Measurements from ENCODE around the gene MDM2. TPM values are rescaled to one million over a fixed set of nuclear protein-coding genes. Genes with fewer than 3 reads are reported as not detected.

The MDM2 gene
- total and polyA plus RNA-seq, 2 of the 8 experiments (the other 6 are each of a cell fraction or from before 2014, with no cell fraction given) = 15.1 to 115 TPM

GRCh38 chr12:68893201-68893600, 85.2 kb downstream of the MDM2 start:
- no peak overlapping the region for H2BK12ac ChIP-seq (ENCODE audit: low read depth, low read length)
- no peak overlapping the region for H4K91ac ChIP-seq (replicated peaks; ENCODE audit: insufficient read length, low read length)
- CTCF ChIA-PET (ENCODE audit: partially characterized antibody) = interaction anchor here (1.5 kb wide), 1 partner anchor 178 kb away, joined by 4 read pairs; no protein-coding TSS in a partner anchor
- no peak overlapping the region for H3K14ac ChIP-seq (ENCODE audit: insufficient read length)
- no peak overlapping the region for H2BK5ac ChIP-seq (ENCODE audit: low read depth, low read length)
- no peak overlapping the region for H4K8ac ChIP-seq (ENCODE audit: extremely low read depth, insufficient read depth, low read length)
- POLR2A ChIA-PET (ENCODE audit: partially characterized antibody) = no interaction called here
- no peaks in the 10 kb centered on the region for H3K27me3 ChIP-seq (replicated peaks in 1 of 4; ENCODE audit: control insufficient read depth in 3 of 4, extremely low read depth in 1 of 4, insufficient read depth in 3 of 4, low read length in 3 of 4)
- H3K4me3 ChIP-seq (ENCODE audit: extremely low read depth in 1 of 4, insufficient read depth in 2 of 4, low read depth in 3 of 4, low read length in 4 of 4) = no peak overlapping the region
- WGBS, 2 experiments (ENCODE audit: extremely low coverage in 1 of 2, insufficient coverage in 1 of 2, insufficient read length in 1 of 2, insufficient replicate concordance in 2 of 2, low coverage in 1 of 2, low lambda C conversion rate in 2 of 2, missing lambda C conversion rate in 1 of 2) = 93% methylated on average over 2 of the region's 2 CpGs; no CpG with 5 or more reads in 1 of the 2 experiments
- no peak overlapping the region for H2BK20ac ChIP-seq (ENCODE audit: low read length)
- H2AFZ ChIP-seq (ENCODE audit: low read length) = no peak overlapping the region
- H3K4me2 ChIP-seq (ENCODE audit: insufficient read depth in 1 of 2, low read depth in 2 of 2, low read length in 2 of 2) = no peak overlapping the region
- H2BK120ac ChIP-seq (replicated peaks; ENCODE audit: low read depth, low read length) = no peak overlapping the region
- no peaks in the 10 kb centered on the region for H3K36me3 ChIP-seq (ENCODE audit: control insufficient read depth in 2 of 4, insufficient read depth in 4 of 4, low read length in 3 of 4)
- H3K9me3 ChIP-seq (ENCODE audit: insufficient read depth in 2 of 2, low read depth in 1 of 2, low read length in 1 of 2) = no peaks in the 10 kb centered on the region
- H3K79me2 ChIP-seq (ENCODE audit: control insufficient read depth in 1 of 2, insufficient read depth in 2 of 2, low read length in 2 of 2) = no peaks in the 10 kb centered on the region
- no peaks in the 10 kb centered on the region for H3K4me1 ChIP-seq (replicated peaks in 1 of 4; ENCODE audit: control insufficient read depth in 3 of 4, insufficient read depth in 4 of 4, low read length in 3 of 4)
- no peaks in the 10 kb centered on the region for H3K79me1 ChIP-seq (ENCODE audit: low read depth, low read length)
- H3K23ac ChIP-seq (ENCODE audit: insufficient read length) = no peak overlapping the region
- DNase-seq (ENCODE audit: low read depth in 1 of 2, low spot score in 2 of 2) (no peak), FAIRE-seq (no peak)
- H3K23me2 ChIP-seq (ENCODE audit: low read depth, low read length) = no peaks in the 10 kb centered on the region
- H4K20me1 ChIP-seq (replicated peaks in 1 of 2; ENCODE audit: control insufficient read depth in 1 of 2, insufficient read depth in 2 of 2, low read length in 2 of 2) = no peaks in the 10 kb centered on the region
- peak overlapping the region; percentile 41; the same call in 1 of the 2 replicates for H3K27ac ChIP-seq (ENCODE audit: low read depth, low read length)
- H4K5ac ChIP-seq (ENCODE audit: insufficient read length, low read depth, low read length) = no peak overlapping the region
- no peak overlapping the region for H3K56ac ChIP-seq (replicated peaks; ENCODE audit: insufficient read length, low read depth, low read length)
- H2AK5ac ChIP-seq (ENCODE audit: low read depth, low read length) = no peak overlapping the region
- H3K9ac ChIP-seq (replicated peaks in 1 of 4; ENCODE audit: extremely low read depth in 1 of 4, low read depth in 3 of 4, low read length in 3 of 4) = no peak overlapping the region
- H2BK15ac ChIP-seq (ENCODE audit: low read length) = no peak overlapping the region
- H3K18ac ChIP-seq (ENCODE audit: extremely low read depth, low read length) = no peak overlapping the region
- H3K4ac ChIP-seq (replicated peaks; ENCODE audit: insufficient read length, low read depth, low read length) = no peak overlapping the region
- no peak for TF ChIP-seq SUZ12 (IDR thresholded peaks at IDR 0.05; ENCODE audit: low read length)
- TF ChIP-seq KDM4A (IDR thresholded peaks at IDR 0.05; ENCODE audit: low read depth, low read length, severe bottlenecking) = no peak
- TF ChIP-seq SAP30 (IDR thresholded peaks at IDR 0.05; ENCODE audit: insufficient read depth, insufficient replicate concordance, low read length) = no peak
- no peak for TF ChIP-seq POLR2AphosphoS5 (IDR thresholded peaks at IDR 0.05; ENCODE audit: low read depth, low read length)
- no peak for TF ChIP-seq NRF1 (IDR thresholded peaks at IDR 0.05; ENCODE audit: low read depth, low read length)
- TF ChIP-seq RNF2 (IDR thresholded peaks at IDR 0.05; ENCODE audit: borderline replicate concordance, low read depth, low read length, missing control alignments, poor library complexity, severe bottlenecking) = no peak
- no peak for TF ChIP-seq YY1 (IDR thresholded peaks at IDR 0.05; ENCODE audit: low read depth, low read length)
- no peak for TF ChIP-seq HDAC2 (IDR thresholded peaks at IDR 0.05; ENCODE audit: borderline replicate concordance in 1 of 2, low read depth in 2 of 2, low read length in 2 of 2)
- TF ChIP-seq BRCA1 (IDR thresholded peaks at IDR 0.05; ENCODE audit: low read depth, low read length) = no peak
- no peak for TF ChIP-seq CBX8 (IDR thresholded peaks at IDR 0.05; ENCODE audit: borderline replicate concordance, low read depth, low read length)
- TF ChIP-seq MAFK (IDR thresholded peaks at IDR 0.05; ENCODE audit: low read depth, low read length) = no peak
- TF ChIP-seq, protein P1, sequence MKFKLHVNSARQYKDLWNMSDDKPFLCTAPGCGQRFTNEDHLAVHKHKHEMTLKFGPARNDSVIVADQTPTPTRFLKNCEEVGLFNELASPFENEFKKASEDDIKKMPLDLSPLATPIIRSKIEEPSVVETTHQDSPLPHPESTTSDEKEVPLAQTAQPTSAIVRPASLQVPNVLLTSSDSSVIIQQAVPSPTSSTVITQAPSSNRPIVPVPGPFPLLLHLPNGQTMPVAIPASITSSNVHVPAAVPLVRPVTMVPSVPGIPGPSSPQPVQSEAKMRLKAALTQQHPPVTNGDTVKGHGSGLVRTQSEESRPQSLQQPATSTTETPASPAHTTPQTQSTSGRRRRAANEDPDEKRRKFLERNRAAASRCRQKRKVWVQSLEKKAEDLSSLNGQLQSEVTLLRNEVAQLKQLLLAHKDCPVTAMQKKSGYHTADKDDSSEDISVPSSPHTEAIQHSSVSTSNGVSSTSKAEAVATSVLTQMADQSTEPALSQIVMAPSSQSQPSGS (IDR thresholded peaks at IDR 0.05; ENCODE audit: low read length) = no peak

All from H1 (cell line).